NCI-H510A (cell line): ENCODE results near the gene SETD3.

ENCODE experiments used
- DNase-seq: peaks from one replicate; lab custom pipeline; 2025; lab: John Stamatoyannopoulos, UW

SETD3 gene

GRCh38 chr14:99497894-99498293 lies 17.2 kb upstream of the SETD3 start:
- DNase-seq: no peak

GRCh38 chr14:99497341-99497740 lies 16.7 kb upstream of the SETD3 start:
- DNase-seq: no peak

- no peak for DNase-seq
These were observed 3.4 kb upstream of the SETD3 start for GRCh38 chr14:99484106-99484505.

DNA sequence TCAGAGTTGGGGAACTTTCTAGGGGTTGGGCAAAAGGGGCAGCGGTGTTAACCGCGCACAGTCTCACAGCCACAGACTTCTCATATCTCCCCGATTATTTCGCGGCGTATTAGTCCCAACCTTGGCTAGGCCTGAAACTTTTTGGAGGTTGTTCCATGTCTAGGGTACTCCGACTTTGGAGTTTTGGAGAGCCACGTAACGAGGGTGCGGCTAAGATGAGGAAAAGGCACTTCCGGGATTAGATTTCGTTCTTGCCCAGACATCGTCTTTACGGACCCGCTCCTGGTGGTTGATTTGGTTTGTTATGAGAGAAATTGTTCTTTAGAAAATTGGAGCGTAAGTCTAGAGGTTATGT lies 1.1 kb upstream of the SETD3 start:
- no peak for DNase-seq

GRCh38 chr14:99480917-99481744 lies 472 bp upstream of the SETD3 start, which contains the start of gene CCNK:
TSS of gene CCNK (plus strand) at chr14:99481409. CDS start at chr14:99492678, 11,269 bp downstream.
- peak; percentile 98 for DNase-seq

DNA sequence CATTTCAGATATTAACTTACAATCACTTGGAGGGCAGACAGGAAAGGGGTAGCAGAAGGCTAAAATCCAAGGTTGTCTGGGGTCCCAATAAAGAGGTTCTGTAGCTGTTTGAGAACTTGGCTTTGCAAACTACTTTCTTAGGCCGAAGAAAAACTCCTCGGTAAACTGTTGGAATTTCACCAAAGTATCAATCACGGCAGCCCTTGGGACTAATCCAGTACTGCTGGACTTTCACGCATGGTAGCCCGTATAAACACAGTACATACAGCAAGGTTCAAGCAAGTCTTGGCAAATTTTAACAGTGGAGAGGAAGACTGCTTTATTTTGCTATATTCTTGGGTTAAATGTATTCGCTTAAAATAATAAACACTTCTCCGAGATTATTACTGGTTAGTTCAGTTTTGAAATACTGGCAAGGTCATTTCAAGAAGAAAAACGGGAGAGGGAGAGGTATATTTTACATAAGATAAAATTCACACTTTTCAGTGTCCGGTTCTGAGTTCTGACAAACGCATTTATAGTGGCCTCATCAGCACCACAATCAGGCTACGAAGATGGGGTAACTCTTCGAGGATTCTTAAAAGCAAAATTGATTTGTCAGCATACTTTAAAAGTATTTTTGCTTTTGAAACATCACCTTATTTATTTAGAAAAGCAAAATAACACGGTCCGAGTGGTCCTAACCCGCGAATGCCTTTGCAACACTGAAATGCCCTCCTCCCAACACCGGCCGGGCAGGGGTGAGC lies 1.3 kb downstream of the SETD3 start:
- no peak for DNase-seq

DNA sequence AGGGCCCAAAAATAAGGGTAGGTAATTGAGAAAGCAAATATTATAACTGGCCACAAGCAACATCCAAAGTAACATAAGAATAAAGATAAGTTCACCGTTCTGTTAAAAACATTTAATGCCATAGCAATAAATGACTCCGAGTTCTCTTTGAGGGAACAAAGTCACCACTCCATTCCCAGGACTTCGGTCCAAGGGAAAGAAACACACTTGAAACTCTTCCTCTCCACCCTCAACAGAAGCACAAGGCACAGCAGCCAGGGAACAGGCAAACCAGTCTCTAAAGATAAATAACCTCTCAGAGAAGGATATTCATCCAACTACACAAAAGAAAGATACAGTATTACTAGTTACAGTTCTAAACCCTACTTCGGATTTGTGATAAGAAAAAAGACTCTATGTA lies 2.5 kb downstream of the SETD3 start:
- no peak for DNase-seq

DNA sequence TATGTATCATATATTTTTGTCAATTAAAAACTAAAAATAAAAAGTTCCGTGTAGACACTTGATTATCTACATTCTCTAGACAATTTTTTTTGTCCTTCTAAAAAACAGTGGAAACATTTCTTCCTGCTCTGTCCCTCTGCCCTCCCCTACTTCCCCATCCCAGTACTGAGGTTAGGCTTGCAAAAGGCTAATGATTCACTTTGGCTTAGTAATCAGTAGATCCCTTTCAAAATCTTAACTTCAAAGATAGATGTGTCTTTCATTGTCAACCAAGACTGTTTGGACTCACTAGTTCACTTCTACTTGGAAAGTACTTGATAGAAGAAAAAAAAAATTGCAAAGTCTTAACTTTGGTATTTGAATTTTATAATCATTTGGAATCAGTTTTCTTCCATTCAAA lies 3.8 kb downstream of the SETD3 start:
- no peak for DNase-seq

- DNase-seq: no peak
These were observed 5.0 kb downstream of the SETD3 start for GRCh38 chr14:99475660-99476059.

DNA sequence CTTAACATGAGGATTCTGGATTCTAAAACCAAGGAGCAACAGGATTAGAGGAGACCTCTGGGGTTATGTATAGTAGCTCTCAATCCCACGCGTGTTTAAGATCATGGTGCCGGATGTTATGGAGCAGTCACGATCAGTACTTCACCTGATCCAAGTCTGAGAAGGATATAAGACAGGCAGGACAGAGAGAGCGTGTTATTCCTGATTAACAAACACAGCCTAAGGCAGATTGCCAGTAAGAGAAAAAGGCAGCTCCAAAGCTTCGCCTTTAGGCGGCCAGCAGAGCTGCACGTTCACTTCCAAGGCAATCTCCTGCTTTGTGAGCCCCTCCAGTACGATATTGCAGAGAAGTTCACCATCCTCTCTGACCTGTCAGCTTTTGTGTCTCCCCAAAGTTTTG lies 5.5 kb downstream of the SETD3 start:
- DNase-seq: no peak

GRCh38 chr14:99473458-99473857 lies 7.2 kb downstream of the SETD3 start:
- DNase-seq: no peak

- no peak for DNase-seq
These were observed 7.7 kb downstream of the SETD3 start for GRCh38 chr14:99472937-99473336.

DNA sequence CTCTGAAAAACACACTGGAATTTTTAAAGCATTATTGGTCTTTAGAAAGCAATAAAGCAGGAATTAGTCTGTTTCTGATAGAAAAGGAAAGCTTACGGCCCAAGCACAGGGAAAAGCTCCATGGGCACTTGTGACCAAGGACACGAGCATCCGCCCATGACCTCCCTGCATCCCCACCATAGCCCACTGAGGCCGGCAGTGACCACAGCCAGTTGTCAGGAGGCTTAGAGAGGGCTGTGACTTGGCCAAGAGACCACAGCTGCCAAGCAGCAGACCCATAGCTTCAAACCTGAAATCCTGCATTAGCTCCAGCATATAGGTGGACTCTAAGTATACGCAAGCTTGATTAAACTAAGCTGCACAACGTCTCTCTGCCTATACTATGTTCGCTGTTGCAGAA lies 8.9 kb downstream of the SETD3 start:
- no peak for DNase-seq

DNA sequence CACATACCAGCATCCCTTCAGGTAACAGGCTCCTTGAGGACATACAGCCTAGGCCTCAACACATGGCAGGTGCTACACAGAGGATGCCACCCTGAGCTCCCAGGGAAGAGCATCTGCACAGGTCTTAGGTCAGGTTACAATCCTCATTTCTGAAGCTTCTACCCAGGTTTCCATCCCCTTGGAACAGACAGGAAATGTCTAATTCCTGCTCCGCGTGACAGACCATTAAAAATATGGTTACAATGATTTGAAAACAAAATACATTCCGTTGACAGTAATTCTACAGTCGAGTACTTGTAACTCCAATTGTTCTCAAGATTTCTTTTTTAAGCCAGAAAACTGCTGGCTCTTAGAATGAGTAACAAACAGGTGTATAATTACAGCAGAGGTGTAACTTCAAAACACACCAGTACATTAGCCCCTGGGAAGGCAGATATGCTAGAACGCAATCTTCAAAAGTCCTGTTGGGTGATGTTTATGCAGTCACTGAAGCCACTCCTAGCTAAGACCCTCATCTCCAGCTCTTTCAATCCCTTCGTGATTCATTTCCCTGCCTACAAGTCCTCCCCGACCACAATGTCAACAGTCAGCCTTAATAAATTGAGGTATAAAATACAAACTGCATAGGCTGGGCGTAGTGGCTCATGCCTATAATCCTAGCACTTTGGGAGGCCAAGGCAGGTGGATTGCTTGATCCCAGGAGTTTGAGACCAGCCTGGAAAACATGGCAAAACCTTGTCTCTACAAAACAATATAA lies 11.6 kb downstream of the SETD3 start:
- DNase-seq: no peak

GRCh38 chr14:99468081-99468480 lies 12.6 kb downstream of the SETD3 start:
- DNase-seq: no peak

GRCh38 chr14:99467336-99468078 lies 13.2 kb downstream of the SETD3 start:
- DNase-seq: no peak

GRCh38 chr14:99466758-99467157 lies 13.9 kb downstream of the SETD3 start:
- no peak for DNase-seq

DNA sequence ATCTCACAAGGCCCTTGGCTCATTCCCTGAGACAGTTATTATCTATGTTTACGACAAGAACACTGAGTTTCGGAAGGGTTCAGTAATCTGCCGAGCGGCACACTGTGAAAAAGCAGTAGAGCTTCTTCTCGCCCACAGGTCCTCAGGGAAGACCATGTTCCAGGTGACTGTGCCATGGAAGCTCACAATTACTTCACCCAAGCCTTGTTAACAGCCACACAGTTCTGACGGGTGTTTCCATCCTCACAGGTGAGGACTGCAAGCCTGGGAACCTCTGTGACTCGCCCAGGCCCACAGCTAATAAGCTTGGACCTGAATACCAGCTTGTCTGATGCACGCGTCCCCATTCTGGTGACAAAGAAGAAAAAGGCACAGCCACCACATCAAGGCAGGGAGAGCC lies 15.4 kb downstream of the SETD3 start:
- DNase-seq: no peak

DNA sequence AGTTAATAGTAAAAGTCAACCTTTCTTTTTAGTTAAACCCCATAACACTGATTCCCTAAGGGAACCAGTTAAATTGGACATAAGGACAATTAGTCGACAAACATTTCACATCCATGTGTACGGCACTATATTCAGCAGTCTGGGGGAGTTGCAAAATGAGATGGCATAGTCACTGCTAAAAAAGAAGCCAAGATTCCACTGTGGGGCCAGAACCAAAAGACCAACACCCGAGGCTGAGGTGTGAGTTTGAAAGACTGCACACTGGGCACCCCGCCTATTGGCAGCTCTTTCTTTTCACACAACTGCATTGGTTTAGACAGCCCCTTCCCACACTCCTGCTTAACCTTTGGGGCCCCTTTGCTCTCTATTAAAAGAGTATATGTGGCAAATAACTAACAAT lies 16.7 kb downstream of the SETD3 start:
- DNase-seq: no peak

- DNase-seq: no peak
These were observed 18.4 kb downstream of the SETD3 start for GRCh38 chr14:99462210-99462609.

DNA sequence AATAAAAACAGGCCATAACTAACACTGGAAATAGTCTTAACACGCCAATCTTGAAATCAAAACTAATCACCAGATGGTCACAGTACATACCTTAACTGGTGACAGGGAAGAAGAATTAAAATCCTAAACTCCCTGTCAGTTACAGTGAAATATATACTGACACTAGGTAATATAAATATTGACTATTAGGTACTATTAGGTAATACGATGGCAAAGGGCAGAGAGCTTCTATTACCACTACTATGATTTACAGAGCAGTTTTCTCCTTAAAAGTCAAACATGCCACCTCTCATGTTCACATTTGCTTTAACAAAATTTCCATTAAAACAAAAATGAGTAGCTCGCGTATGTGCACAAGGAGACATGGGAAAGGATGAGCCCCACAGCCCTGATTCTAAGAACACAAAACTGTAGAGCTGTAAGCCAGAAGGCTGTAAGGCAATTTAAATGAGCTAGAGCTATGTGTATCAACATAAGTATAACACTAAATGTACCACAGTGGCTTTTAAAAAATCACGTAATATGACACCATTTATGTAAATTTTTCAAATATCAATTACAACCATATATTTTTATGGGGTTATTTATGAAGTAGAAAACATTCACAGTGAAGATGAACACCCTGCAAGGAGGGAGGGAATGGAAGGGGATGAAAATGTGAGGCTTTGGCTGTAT lies 19.1 kb downstream of the SETD3 start:
- DNase-seq: no peak
